ENCODE results near the gene CEBPE. TPM values are rescaled to one million over a fixed set of nuclear protein-coding genes. Genes with fewer than 3 reads are reported as not detected.

The CEBPE gene
- total RNA-seq, 1 donor from 2014 or later = not detected

GRCh38 chr14:23125933-23126524 lies 7.0 kb upstream of the CEBPE start:
- DNase-seq (no peak), ATAC-seq (peak; percentile 21)
- intact Hi-C loops (cut with micrococcal nuclease) = no loop called here

DNA sequence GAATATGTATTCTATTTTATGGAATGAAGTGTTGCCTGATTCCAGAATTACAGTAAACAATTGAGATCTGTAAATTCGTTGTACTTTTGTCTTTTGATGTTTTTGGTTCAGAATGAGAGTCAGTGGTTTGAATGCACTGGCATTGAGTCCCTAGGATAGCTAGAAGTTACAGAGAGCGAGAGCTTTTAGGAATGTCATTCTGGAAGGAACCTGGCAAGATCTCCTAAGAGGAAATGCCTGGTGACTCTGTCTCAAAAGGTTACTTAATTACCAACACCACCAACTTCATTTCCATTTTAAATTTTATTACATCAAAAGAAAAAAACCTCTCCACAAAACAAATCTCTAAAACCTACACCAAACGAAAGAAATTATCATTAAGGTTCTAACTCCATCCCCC lies 6.0 kb upstream of the CEBPE start:
- ATAC-seq (no peak), DNase-seq (no peak)
- intact Hi-C loops (cut with micrococcal nuclease) = no loop called here

DNA sequence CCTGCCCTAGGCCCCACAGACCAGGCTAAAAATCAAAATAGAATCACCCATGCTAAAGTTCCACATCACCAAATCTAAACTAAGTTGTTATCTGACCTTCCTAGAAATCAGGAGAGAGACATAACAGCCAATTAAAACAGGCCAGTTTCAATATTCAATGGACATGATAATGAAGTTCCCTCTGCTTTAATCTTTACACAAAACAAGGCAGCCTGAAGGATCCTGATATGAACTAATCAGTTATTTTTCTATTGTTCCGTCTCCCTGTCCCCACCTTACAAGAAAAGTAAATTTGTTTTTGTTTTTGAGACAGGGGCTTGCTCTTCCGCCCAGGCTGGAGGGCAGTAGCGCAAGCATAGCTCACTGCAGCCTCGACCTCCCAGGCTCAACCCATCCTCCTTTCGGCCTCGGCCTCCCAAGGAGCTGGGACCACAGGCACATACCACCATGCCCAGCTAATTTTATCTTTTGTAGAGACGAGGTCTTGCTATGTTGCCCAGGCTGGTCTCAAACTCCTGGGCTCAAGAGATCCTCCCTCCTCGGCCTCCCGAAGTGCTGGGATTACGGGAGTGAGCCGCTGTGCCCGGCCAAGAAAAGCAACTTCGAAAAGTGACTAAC lies 5.4 kb upstream of the CEBPE start:
- DNase-seq = no peak
- no peak for ATAC-seq
- intact Hi-C loops (cut with micrococcal nuclease) = no loop called here

GRCh38 chr14:23123419-23123818 lies 4.4 kb upstream of the CEBPE start:
- DNase-seq (peak; percentile 89), ATAC-seq (peak; percentile 82)
- intact Hi-C loops (cut with micrococcal nuclease) = no loop called here

- ATAC-seq (no peak), DNase-seq (no peak)
- intact Hi-C loops (cut with micrococcal nuclease) = no loop called here
Measured at GRCh38 chr14:23122086-23122485, 3.0 kb upstream of the CEBPE start.

GRCh38 chr14:23121361-23121771 lies 2.3 kb upstream of the CEBPE start:
- no peak for DNase-seq
- ATAC-seq = peak; percentile 27
- intact Hi-C loops (cut with micrococcal nuclease) = no loop called here

DNA sequence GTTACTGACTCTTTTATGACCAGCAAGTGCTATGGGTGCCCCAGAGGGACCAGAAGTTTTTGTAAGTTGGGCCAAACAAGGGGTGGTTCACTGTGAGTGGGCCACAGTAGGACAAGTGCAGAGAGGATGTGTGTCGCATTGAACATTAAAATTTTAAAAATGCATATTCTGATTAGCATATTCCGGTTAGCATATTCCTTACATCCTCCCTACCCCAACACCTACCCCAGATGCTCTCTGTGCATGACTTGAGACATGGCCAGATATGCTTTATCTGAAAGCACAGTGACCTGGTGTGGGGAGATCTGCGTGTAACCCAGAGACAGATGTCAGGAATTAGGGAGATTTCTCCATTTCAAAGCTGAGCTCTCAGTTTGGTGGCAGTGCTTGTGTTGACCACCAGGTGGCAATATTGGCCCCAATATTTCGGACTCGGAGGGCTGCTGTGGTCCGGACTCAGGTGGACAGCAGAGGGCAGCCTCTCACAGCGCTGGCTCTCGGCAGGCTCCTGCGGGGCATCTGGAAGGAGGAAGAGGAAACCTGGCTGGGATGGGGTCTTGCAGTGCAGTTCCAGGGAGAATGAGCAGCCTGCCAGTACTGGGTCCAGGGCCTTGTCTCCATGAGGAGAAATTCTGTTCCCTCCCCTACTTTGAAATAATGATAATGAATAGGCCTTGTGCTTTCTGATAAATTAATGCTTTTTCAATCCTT lies 1.6 kb upstream of the CEBPE start:
- peak; percentile 81 for ATAC-seq
- intact Hi-C loops (cut with micrococcal nuclease) = loop anchor here (1.0 kb wide), 1 partner anchor 67 kb away; no protein-coding TSS in a partner anchor
- DNase-seq = peak; percentile 92

DNA sequence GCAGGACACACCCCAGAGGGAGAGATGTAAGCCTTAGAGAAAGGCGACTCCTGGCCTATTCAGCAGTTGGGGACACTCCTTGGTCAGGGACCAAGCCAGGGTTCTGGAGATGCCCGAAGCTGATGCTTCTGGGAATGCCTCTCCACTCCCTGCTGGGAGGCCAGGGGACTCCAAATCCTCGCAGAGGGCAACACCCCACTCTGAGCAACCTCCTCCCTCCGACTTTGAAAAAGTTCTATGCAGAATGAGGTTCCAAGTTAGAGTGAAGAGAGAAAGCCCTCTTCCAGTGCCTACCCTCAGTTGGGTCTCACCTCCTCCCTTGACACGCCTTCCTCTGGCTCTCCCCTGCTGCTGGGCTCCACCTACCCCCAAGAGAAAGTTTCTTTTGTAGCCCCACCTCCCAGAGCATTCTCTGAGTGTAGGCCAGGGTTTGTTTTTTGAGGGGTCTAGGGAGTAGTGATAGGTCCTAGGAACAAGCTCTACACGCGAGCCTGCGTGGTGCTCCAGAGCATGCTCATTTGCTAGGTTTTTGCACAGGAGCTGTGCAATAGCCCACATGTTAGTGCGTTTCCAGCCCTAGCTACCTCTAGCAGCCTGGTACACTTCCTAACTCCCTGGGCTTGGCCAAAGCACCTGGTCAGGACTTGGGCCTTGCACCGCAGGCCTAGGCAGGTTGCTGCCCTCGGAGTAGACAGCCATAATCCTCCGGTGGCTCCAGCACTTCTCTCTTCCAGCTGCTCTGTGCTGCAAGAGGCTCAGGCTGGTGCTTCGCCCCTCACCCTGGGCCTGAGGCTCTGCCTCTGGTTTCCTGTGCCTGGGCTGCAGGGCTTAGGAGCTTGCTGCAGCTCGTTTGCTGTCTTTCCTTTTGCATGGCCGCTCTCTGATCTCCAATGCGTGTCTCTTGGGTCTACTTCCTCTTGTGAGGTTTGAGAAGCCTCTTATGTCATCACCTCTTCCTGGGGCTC lies 590 bp upstream of the CEBPE start:
- intact Hi-C loops (cut with micrococcal nuclease) = loop anchor here (1.0 kb wide), 1 partner anchor 68 kb away; no protein-coding TSS in a partner anchor
- no peak for ATAC-seq
- DNase-seq = no peak

- DNase-seq (no peak), ATAC-seq (no peak)
- intact Hi-C loops (cut with micrococcal nuclease) = no loop called here
Measured at GRCh38 chr14:23117371-23118020, 1.6 kb downstream of the CEBPE start.

DNA sequence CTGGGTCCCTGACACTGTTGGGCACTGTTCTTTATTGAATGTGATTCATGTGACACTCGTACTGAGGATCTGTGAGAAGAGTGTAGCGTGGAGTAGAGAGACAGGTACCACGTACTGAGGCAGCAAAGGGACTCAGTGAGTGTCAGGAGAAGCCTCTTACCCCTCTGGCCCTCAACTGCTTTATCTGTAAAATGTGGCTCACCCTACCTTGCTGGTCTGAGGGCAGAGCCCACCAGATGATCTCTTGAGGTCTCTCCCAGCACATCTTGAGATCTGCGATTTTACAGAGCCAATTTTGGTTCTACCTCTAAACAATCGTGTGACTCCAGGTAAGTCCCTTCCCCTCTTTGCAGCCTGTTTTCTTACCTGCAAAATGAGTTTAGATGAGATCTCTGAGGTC lies 3.1 kb downstream of the CEBPE start:
- ATAC-seq (no peak), DNase-seq (no peak)
- intact Hi-C loops (cut with micrococcal nuclease) = no loop called here

DNA sequence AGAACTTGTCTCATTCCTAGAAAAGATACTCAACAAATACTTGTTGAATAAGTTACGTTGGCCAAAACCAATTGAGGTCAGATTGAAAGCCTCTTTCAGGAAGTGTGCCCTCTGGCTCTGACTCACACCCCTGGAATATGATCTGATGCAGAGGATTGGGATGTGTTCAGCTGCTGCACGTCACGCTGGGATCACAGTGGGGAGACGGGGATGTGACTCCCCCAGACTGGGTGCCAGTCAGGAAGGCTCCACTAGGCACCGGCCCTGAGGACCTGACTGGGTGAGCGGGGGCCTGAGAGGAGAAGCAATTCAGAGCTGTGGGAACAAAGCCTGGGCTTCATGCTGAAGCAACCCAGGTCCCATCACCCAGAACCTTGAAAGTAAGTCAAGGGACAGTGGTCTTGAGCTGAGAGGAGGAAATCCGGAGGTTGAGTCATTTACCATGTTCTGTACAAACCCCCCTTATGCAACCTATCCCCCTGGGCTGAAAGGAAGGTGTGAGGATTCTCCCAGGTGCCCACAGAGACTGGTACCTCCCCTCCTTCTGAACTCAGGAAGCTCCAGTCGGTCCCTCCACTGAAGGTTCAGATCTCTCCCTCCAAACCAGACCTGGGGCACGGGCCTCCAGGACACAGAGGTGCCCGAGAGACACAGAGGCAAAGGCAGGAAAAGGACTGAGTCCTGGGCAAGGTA lies 3.9 kb downstream of the CEBPE start:
- DNase-seq (no peak), ATAC-seq (no peak)
- intact Hi-C loops (cut with micrococcal nuclease) = no loop called here

GRCh38 chr14:23114669-23115038 lies 4.4 kb downstream of the CEBPE start:
- DNase-seq = no peak
- no peak for ATAC-seq
- intact Hi-C loops (cut with micrococcal nuclease) = no loop called here

- ATAC-seq (no peak), DNase-seq (no peak)
- intact Hi-C loops (cut with micrococcal nuclease) = no loop called here
Measured at GRCh38 chr14:23114120-23114458, 5.0 kb downstream of the CEBPE start.

GRCh38 chr14:23113431-23114119 lies 5.5 kb downstream of the CEBPE start:
- no peak for DNase-seq

GRCh38 chr14:23112359-23113178 lies 6.5 kb downstream of the CEBPE start:
- DNase-seq = no peak
- intact Hi-C loops (cut with micrococcal nuclease) = no loop called here
- ATAC-seq = peak; percentile 53

More at GRCh38 chr14:23113431-23114119, 5.5 kb downstream of the CEBPE start:
- peak; percentile 17 for ATAC-seq
- intact Hi-C loops (cut with micrococcal nuclease) = no loop called here

- DNase-seq (no peak), ATAC-seq (no peak)
- intact Hi-C loops (cut with micrococcal nuclease) = no loop called here
Measured at GRCh38 chr14:23110579-23111365, 8.3 kb downstream of the CEBPE start.
